NK-92 treated with Interleukin-12 subunit alpha and Interleukin-12 subunit beta, amount 100 ng/mL, for 24 hours (cell line): ENCODE measurements around the gene JSRP1.

Source experiments
- DNase-seq: peaks from one replicate; lab custom pipeline; 2025; lab: John Stamatoyannopoulos, UW

The JSRP1 gene

GRCh38 chr19:2255982-2256685 lies at the start of gene JSRP1:
Gene JSRP1, minus strand, starts transcription at chr19:2256417. Its CDS starts 1,103 bp downstream, at chr19:2255314.
- no peak for DNase-seq

DNA sequence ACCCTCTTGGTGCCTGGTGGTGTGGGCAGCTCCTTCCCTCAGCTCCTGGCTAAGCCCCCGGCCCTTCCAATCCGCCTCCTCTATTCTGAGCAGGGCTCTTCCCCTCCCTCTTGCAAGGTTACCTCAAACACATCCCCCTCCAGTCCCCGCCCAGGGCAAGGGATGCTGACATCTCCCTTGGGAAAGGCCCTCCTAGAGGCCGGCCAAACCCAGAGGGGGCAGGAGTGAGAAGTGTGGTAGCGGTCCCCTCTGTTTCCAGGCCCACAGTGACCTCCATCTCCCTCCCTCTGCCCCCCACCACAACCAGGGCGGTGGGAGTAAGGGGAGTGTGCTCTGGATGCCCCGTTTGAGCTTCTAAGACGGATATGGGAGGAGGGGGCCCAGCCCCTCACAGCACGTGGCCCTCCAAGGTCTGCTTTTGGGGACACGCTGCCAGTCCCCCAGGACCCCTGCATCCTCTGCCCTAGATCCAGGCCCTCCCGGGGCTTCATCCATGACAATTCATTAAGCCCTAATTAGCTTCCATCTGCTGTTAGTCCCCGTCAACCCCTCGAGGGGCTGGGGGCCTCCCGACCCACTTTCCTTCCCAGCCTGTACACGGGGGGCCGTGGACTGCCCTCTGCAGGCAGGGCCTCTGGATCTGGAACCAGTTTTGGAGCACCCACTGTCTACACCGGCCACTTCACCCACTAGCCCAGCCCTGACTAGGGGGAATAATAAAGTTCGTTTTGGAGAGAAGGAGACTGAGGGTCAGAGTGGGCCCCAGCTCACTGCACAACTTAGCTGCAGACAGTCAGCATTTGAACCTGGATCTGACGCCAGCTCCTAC lies 49.4 kb upstream of the JSRP1 start:
- no peak for DNase-seq

DNA sequence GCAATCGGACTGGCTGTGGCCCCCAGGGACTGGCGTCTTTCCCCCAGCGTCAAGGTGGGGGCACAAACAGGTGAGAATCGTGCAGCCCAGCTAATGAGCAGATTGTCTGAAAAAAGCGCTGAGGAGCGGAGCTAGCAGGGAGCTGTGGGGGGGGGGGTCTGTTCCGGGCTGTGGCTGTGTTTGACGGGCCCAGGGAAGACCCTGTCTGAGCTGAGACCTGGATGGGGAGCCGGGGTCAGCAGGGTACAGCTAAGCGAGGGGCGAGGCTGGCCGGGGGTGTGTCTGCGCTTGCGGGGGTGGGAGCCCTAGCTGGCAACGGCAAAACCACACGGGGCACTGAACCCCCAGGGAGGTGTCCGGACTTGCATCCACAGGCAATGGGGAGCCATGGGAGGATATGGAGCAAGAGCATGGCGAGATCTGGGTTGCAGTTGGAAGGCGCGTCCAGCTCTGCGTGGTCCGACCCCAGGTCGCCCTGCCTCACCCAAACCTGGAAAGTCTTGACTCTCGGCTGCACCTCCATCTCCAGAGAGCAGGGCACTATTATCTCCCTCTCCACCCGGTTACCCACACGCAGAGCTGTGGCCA lies 47.1 kb upstream of the JSRP1 start:
- no peak for DNase-seq

DNA sequence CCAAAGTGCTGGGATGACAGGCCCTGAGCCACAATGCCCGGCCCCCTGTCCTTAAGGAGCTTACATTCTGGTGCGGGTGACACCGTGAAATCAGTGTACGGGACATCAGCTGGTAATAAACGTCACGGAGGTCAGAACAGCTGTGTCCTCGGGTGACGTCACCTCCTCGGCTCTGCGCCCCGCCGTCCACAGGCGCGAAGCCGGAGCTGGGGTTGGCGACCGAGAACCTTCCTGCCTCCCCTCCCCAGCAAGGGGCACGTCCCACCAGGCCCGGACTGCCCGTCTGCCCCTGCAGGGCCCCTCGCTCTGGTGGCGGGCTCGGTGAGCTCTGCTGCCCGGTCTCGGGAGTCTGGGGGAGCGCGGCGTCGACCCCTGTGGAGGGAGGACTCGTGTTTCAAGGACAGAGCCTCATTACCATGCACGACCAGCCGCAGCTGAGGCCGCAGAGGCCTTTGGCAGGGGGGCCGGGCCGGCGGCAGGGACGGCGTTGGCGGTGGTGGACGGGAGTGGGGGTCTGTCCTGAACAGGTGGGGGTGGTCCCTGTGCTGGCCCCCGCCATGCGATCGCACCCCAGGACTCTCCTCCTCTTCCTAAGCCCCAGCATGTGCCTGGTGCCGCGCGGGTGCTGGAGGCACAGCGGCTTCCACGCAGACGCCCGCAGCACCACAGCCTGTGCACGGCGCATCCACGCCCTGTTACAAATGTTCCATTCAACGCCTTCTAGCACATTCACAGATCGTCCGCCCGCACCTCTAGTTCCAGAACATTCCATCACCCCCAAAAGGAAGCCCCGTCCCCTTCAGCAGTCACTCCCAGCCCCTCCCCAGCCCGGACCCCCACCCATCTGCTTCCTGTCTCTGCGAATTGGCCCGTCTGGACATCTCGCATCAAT lies 46.3 kb upstream of the JSRP1 start:
- DNase-seq: no peak

GRCh38 chr19:2300533-2300932 lies 44.3 kb upstream of the JSRP1 start:
- no peak for DNase-seq

- DNase-seq: no peak
Observed at GRCh38 chr19:2296141-2296540, 39.9 kb upstream of the JSRP1 start.

DNA sequence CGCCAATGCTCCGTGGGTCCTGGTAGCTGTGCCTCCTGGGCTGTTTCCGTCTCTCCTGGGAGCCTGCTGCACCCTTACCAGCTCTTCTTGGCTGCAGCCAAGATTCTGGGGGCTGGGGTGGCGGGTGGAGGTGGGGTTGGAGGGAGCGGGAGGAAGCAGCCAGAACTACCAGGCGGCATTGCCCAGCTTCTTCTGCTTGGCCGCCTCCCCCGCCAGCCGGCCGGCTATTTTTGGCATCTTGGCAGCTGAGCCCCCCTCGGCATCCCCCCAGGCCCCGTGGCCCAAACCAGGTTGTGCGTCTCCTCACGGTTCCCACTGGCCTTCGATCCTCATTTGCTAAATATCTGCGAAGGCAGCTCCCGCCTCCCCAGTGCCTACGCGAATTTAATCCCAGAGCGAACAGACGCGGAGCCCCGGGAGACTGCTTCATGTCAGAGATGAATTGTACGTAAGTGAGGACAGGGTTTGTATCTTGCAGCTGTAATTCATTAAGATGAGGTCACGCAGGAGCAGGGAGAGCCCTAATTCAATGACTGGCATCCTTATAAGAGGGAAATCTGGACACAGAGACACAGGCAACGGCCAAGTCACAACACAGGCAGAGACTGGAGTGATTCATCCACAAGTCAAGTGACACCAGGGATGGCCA lies 38.6 kb upstream of the JSRP1 start:
- no peak for DNase-seq

DNA sequence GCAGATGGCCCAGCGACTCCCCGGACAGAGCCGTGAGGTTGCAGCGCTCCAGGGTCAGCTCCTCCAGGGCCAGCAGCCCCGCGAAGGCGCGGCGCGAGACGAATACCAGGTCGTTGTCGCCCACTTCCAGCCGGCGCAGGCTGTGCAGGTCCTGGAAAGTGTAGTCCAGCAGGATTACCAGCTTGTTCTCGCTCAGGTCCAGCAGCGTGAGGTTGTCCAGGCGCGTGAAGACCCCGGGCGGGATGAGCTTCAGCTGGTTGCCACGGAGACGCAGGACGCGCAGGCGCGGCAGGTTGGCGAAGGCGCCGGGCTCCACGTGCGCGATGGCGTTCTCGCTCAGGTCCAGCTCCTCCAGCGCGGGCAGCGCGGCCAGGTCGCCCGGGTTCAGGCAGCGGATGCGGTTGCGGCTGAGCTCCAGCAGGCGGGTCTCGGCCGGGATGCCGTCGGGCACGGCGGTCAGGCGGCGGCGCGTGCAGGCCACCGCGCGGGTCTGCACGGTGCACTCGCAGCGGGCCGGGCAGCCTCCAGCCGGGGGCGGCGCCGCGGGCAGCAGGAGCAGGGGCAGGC lies 35.1 kb upstream of the JSRP1 start:
- no peak for DNase-seq

DNA sequence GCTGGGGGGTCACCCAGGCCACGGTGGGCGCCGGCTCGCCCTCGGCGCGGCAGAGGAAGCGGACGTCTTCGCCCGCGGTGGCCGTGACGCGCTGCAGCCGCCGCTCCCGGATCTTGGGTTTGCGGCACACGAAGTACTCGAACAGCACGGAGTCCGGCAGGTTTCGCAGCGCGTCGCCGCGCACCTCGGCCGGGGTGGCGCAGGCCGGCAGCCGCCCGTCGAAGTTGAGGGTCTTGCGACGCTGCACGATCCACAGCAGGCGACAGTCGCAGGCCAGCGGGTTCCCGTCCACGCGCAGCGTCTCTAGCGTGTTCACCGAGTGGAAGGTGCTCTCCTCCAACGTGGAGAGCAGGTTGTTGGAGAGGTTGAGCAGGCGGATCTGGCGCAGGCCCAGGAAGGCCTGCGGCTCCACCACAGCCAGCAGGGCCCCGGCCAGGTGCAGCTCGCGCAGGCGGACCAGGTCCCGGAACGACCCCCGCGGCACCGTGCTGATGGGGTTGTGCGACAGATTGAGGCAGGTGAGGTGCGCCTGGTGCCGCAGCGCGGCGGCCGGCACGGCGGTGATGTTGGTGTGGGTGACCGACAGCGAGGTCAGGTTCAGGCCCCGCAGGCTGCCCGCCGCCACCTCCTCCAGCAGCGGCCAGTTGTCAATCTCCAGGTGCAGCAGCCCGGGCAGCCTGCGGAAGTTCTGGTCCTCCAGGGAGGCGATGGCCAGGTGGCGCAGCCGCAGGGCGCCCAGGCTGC lies 34.4 kb upstream of the JSRP1 start:
- DNase-seq: no peak

DNA sequence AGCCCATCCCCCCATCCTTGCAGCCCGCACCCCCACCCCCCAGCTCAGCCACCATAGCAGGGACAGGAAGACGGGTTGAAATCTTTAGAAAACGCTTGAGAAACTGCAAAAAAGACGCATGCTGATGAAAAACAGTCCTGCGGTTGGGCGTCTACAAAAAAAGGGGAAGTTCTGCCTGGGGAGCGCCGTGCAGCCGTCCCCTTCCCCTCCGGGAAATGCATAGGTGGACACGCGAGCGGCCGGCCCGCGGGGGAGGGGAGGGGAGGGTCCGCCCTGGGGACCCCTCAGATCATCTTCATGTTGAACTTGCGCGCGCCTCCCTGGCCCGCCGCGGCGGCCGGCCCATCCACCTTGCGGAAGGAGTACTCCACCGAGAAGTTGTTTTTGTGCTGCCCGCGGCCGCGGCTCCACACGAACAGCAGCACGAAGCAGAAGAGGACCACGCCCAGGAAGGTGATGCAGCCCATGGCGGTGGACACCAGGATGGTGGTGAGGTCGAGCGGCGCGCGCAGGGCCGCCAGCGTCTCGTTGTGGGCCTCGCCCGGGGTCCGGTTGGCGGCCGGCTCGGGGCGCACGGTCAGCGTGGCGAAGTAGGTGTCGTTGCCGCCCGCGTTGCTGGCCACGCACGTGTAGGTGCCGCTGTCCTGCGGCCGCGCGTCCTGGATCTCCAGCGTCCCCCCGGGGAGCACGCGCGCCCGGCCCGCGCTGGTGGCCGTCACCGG lies 33.7 kb upstream of the JSRP1 start:
- DNase-seq: no peak

DNA sequence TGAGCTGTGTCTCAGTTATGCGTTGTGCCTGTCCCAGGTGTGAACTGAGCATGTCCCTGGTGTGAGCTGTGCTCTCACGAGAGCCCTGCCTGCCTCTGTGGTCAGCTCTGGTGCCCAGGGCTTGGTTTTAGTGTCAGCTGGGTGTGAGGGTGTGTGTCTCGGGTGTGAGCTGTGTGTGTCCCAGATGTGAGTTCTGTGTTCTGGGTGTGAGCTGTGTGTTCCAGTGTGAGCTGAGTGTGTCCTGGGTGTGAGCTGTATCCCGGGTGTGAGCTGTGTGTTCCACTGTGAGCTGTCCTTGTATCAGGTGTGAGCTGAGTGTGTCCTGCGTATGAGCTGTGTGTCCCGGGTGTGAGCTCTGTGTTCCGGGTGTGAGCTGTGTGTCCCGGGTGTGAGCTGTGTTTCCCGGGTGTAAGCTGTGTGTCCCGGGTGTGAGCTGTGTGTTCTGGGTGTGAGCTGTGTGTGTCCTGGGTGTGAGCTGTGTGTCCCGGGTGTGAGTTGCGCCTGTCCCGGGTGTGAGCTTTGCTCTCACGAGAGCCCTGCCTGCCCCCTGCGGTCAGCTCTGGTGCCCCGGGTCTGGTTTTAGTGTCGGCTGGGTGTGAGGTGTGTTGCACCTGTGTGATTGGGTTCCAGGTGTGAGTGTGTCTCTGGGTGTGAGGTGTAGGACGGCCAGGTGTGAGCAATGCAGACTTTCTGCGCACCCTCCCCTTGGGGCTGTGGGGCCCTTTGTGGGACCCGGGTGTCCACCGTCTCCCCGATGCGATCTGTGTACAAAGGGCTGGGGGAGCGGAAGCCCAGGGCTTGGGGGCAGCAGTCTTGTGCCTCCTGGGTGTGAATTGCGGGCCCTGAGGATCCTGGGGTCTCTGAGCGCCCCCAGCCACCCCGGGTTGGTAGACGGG lies 32.8 kb upstream of the JSRP1 start:
- no peak for DNase-seq

DNA sequence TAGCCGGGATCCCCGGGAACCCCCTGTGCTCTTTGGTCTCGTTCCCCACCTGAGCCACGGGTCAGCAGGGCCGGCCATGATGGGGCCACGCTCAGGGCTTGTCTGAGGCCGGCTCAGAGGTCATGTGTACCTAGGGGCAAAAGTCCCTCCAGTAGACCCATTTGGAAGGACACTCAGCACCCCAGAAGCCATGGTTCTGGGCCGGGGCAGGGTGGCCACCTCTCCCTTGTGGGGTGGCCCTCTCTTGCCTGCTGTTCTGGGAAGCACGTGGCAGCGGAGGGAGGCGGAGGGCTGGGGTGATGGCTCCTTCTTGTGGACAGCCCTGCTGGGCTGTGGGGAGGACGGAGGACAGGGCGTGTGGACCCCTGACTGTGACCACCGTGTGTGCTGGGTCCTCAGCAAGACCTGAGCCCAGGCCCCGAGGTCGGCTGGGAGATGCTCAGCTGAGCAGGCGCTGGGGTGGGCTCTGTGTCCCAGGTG lies 32.2 kb upstream of the JSRP1 start:
- DNase-seq: no peak

GRCh38 chr19:2287585-2288337 lies 31.5 kb upstream of the JSRP1 start:
- no peak for DNase-seq

DNA sequence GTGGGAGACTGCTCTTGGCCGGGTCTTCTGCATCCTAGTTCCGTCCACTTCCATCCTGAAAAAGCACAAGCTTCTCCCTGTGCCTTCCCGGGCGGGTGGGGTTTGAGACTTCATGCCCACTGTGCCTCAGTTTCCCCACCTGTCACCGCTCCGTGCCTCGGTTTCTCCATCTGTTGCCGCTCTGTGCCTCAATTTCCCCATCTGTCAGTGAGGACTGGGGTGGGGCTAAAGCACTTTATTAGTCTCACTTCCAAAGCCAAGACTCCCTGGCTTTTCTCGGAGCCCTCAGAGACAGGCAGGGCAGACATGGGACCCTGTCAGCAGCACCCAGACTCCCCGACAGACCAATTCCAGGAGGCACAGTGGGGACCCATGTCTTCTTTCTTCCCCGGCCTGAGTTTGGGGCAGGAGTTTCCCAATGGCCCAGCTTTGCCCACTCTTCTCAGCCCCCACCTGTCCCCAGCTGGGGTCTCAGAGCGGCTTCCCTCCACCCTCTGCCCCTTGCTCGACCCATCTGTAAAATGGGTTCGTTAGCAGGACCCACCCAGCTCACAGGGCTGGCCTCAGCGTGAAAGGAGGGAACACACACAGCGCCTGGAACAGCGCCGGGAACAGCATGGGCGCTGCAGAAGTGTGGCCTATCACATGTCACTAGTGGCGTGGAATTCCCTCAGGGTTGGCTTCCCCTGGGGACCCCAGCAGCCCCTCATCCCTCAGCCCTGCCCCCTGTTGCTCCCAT lies 30.4 kb upstream of the JSRP1 start:
- no peak for DNase-seq

DNA sequence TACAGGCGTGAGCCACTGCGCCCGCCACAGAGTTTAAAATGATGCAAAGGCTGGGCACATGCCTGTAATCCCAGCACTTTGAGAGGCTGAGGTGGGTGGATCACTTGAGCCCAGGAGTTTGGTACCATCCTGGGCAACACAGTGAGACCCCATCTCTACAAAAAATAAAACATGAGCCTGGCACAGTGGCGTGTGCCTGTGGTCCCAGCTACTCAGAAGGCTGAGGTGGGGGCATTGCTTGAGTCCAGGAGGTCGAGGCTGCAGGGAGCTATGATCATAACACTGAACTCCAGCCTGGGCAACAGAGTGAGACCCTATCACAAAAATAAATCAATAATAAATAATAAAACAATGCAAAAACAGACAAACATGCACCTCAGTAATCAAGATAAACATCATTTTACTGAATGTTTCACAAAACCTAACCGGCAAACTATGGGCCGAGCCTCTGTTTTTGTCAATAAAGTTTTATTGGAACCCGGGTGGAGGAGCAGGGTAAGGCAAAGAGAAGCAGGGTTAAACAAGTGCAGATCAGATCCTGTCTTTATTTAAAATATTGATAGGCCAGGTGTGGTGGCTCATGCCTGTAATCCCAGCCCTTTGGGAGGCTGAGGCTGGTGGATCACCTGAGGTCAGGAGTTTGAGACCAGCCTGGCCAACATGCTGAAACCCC lies 27.8 kb upstream of the JSRP1 start:
- DNase-seq: no peak

- DNase-seq: no peak
Observed at GRCh38 chr19:2282862-2283237, 26.6 kb upstream of the JSRP1 start.
